IMR-90 (cell line): ENCODE data around the gene MYBPC3.

Experiments
- BHLHE40 ChIP-seq: fragments of 150-350 bp; IDR thresholded peaks from 2 replicates; pipeline ENCODE4 v1.6.1; 2016; ENCODE audit warnings: mild to moderate bottlenecking, low read depth, low read length
- CEBPB ChIP-seq: IDR thresholded peaks from 2 replicates; pipeline ENCODE4 v1.6.1; 2012; ENCODE audit warnings: low read depth, low read length, improper control_type of control experiment
- CHD1 ChIP-seq: IDR thresholded peaks from 2 replicates; pipeline ENCODE4 v1.6.1; 2012; ENCODE audit warnings: low read depth, low read length, improper control_type of control experiment
- CTCF ChIP-seq: conservative IDR thresholded peaks from 2 replicates; pipeline ENCODE4 v1.5.1; 2012; ENCODE audit warnings: mild to moderate bottlenecking, low read depth, low read length, improper control_type of control experiment
- FOS ChIP-seq: fragments of 150-350 bp; IDR thresholded peaks from 2 replicates; pipeline ENCODE4 v1.6.1; 2016; ENCODE audit warnings: low read depth, low read length
- MAZ ChIP-seq: IDR thresholded peaks from 2 replicates; pipeline ENCODE4 v1.6.1; 2012; ENCODE audit warnings: low read depth, mild to moderate bottlenecking, low read length, improper control_type of control experiment, moderate library complexity, borderline replicate concordance
- NFE2L2 ChIP-seq: fragments of 150-350 bp; IDR thresholded peaks from 2 replicates; pipeline ENCODE4 v1.6.1; 2016; ENCODE audit warnings: low read depth, mild to moderate bottlenecking, low read length
- POLR2A ChIP-seq: IDR thresholded peaks from 2 replicates; pipeline ENCODE4 v1.6.1; 2012; ENCODE audit warnings: mild to moderate bottlenecking, low read depth, low read length
- RAD21 ChIP-seq: IDR thresholded peaks from 2 replicates; pipeline ENCODE4 v1.6.1; 2012; ENCODE audit warnings: low read length, improper control_type of control experiment
- RFX5 ChIP-seq: IDR thresholded peaks from 2 replicates; pipeline ENCODE4 v1.8.0; 2012; ENCODE audit warnings: low read depth, mild to moderate bottlenecking, low read length, moderate library complexity
- SMC3 ChIP-seq: fragments of 150-350 bp; IDR thresholded peaks from 2 replicates; pipeline ENCODE4 v1.6.1; 2016; ENCODE audit warnings: low read depth, mild to moderate bottlenecking, antibody characterized with exemption, low read length, moderate library complexity
- TF ChIP-seq, protein P1 (sequence below): fragments of 150-350 bp; IDR thresholded peaks from 2 replicates; pipeline ENCODE4 v1.6.1; 2017; ENCODE audit warnings: mild to moderate bottlenecking, antibody characterized with exemption, low read length, low read depth

- TF ChIP-seq FOS (no peak), POLR2A (no peak), CTCF (no peak), SMC3 (no peak), RFX5 (no peak), RAD21 (no peak), CEBPB (no peak), NFE2L2 (no peak), CHD1 (no peak), MAZ (no peak), BHLHE40 (no peak)
- TF ChIP-seq, protein P1, sequence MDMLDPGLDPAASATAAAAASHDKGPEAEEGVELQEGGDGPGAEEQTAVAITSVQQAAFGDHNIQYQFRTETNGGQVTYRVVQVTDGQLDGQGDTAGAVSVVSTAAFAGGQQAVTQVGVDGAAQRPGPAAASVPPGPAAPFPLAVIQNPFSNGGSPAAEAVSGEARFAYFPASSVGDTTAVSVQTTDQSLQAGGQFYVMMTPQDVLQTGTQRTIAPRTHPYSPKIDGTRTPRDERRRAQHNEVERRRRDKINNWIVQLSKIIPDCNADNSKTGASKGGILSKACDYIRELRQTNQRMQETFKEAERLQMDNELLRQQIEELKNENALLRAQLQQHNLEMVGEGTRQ = no peak
Observed at GRCh38 chr11:47388697-47389576, 36.4 kb upstream of the MYBPC3 start.
